Measurements from ENCODE around the gene COBL.

Gene COBL

DNA sequence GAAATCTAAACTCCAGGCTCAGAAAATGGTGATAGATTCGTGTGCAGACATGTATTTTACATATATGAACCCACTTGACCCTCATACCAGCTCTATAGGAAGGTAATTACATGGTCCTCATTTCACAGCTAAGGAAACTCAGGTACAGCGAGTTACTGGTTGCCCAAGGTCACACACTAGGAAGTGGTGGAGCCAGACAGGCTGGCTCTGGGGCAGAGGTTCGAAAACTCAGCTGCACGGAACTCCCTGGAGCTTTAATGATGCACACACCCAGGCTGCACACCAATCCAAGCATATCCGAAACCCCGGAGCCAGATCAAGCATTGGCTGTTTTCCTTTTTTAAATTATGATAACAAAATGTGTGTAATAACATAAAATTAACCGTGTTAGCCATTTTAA lies 172.4 kb downstream of the COBL start:
- DNase-seq (ENCODE audit: low spot score): no peak

GRCh38 chr7:51142741-51143385 lies 173.7 kb downstream of the COBL start:
- DNase-seq (ENCODE audit: low spot score): no peak

DNA sequence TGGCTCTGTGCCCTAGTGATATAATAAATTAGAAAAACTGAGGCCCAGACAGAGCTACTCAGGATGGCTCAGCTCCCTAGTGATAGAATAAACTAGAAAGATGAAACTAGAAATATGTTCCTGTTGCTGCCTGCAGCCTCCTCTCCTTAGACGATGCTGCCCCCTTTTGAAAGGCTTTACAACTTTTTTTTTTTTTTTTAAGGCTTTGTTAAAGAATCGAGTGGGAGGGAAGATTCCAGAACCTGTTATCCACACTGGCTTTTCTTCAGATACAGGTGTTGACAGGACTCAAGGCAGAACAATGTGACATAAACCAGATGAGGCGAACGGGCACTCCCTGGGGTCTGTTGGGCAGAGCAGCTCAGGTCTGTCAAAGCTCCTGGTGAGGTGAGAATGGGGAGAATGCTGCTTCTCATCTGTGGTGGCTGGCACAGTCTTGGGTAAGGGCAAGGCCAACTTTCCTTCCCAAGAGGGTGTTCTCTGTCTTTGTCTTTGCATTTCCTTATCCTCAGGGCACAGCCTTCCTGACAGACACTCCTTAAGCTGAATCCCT lies 175.1 kb downstream of the COBL start:
- DNase-seq (ENCODE audit: low spot score): peak; percentile 51

GRCh38 chr7:51140199-51141164 lies 176.1 kb downstream of the COBL start:
- DNase-seq (ENCODE audit: low spot score): no peak

- no peak for DNase-seq (ENCODE audit: low spot score)
Observed at GRCh38 chr7:51139796-51140195, 176.8 kb downstream of the COBL start.

DNA sequence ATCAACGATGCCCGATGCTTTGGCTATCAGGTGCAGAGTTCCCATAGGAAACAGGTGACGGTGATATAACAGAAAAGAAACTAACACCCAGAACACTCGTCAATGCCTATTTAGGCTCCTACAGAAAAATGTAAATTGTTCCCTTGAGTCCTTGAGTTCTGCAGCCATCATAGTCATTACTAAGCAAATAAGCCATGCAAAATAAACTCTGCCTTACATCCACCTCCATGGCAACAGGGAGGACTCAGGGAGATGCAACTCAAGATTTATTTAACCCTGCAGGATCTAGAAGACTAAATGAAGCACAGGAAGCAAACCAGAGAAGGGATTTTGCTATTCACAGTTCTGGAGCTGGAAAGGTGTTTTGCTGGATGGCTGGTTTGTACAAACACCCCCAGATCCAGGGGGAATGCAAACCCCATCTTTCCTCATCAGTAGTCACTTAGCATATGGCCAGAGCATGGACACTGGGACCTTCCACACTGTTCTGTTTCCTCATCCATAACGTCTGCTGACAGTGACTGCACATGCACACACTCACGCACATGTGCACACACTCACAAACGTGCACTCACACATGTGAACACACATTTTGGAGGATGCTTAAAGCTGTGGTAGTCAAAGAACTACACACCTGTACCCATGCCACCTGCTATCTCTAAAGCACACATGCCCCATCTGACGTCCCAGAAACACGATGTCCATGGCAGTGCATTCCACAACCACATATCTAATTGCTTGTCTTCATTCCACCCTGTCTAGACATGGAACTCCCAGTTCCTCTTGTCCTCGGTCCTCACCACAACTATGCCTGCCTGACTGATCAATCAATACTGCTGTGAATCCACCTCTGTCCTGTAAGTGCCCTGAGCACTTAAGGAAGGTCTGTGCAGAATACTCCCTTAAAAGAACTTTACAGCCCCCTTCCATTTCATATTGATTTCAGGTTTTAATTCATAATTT lies 178.2 kb downstream of the COBL start:
- no peak for DNase-seq (ENCODE audit: low spot score)

- no peak for DNase-seq (ENCODE audit: low spot score)
Observed at GRCh38 chr7:51135576-51135975, 181.0 kb downstream of the COBL start.

DNA sequence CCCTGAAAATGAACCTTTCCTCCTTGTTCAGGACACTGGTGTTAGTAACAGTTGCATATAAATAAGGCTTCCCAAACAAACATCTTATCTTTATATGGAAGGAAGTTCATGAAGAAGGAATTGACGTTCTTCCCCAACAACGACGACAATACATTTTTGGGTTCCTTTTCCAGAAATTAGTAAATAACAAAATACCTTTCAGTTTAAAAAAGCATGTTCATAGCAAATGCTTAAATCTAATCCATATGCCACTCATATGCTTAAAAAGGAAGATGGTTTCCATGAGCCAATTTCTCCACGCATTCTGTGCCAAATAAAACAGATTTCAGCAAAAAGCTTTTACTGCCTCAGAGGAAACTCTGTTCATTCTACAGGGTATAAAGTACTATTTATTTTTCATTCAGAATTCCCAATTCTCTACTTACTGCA lies 182.6 kb downstream of the COBL start:
- no peak for DNase-seq (ENCODE audit: low spot score)

DNA sequence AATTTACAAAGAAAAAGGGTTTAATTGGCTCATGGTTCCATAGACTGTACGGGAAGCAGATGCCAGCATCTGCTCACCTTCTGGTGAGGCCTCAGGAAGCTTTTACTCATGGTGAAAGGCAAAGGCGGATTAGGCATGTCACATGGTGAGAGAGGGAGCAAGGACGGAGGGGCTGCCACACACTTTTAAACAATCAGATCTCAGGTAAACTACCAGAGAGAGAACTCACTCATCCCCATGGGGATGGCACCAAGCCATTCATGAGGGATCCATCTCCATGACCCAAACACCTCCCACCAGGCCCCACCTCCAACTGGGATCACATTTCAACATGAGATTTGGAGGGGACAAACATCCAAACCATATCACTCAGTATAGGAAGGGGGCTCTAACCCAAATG lies 183.9 kb downstream of the COBL start:
- no peak for DNase-seq (ENCODE audit: low spot score)

DNA sequence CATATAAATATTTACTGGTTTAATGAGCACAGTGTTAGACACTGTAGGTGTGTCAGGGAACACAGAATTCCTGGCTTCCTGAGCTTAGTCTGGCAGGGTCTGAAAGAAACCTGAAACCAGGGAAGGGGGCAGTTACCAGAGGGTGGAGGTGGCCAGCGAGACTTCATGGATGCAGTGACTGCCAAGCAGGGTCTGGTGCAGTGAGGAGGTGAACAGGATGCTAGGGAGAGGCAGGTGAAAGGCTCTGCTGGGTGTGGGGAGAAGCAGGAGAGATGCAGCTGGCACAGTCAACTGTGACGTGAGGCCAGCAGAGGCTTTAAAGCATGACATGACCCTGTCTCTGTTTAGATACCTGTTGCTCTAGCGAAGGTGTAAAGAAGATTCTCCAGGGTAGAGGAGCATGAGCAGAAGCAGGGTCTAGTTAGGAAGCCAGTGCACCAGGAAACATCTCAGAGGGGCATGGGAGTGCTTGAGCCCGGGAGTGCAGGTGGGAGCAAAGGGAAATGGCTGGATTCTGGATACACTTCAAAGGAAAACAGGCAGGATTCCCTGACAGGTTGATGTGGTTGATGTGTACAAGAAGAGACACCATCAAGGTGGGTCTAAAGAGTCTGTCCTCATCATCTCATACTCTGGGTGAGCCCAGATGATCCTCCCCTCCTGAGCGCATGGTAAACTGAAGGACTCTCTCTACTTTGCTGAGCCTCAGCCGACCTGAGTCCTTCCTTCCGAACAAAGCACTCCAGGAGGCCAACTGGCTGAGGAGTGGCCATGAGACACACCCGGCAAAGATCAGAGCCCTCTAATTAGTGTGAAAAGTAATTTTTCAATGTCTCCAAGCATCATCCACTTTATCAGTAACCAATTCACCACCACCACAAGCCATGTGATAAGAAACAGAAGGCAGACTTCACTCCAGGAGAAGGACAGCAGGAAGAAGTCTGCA lies 186.8 kb downstream of the COBL start:
- no peak for DNase-seq (ENCODE audit: low spot score)

DNA sequence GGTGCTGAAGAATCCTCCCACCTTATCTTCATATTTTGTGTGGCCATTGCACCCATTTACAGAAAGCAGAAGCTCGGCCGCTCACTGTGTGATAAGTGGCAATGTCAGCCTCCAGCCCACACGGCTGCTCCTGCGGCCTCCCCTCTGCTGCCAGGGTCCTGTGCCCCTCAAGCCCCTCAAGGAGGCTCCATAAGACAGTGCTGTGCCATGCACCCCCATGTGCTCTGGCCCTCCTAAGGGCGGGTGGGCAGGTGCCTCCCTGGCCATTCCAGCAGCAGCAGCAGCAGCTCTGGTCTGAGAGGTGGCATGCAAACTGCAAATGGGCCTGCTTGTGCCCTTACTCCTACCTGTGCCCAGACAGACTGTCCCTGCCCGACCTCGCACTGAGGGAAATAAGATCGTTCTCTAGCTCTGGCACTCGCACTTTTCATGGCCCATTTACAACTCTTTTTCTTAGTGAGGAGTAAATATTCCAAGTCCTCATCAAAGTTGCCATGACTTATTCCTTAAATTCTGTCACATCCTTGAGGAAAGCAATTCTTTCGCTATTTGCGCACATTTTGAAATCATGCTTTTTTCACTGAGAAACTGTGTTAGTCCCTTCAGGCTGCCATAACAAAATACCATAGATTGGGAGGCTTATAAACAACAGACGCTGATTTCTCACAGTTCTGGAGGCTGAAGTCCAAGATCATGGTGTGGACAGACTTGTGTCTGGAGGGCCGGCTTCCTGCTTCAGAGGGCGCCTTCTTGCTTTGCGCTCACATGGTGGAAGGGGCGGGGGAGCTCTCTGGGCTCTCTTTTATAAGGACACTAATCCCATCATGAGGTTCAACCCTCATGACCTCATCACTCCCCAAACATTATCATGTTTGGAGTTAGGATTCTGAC lies 187.8 kb downstream of the COBL start:
- no peak for DNase-seq (ENCODE audit: low spot score)

- no peak for DNase-seq (ENCODE audit: low spot score)
Observed at GRCh38 chr7:51127618-51127904, 189.0 kb downstream of the COBL start.

DNA sequence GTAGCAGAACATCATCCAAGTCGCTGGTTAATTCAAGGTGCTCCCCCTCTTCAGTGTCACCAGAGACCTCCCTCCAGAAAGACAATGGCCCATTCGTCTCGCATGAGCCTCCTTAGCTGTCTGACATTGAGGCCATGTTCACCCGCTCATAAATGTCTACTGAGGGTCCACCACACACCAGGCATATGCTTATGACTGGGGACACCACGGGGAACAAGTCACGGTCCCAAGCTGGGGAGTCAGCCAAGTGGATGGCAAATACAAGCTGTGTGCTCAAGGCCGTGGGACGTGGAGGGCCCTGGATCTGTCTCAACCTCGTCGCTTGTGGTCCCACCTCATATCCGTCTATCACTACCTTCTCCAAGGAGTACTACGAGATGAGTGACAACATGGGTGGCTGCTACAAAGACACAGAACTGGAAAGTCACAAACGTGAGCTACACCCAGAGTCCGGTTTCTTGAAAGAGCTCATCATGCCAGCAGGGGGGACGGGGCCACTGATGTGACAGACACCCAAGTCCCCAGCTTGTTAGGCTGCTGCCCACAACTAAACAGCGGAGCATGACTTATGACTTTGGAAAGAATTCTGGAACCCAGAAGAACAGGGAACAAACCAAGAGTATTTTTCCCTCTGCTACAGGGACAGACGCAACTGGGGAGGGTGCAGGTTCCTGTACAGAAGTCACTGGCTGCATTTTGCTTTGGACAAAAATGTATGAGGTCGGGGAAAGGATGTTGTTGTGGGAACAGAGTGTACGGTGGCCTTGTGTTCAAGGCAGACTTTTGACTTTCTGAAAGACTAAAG lies 189.6 kb downstream of the COBL start:
- DNase-seq (ENCODE audit: low spot score): no peak

- no peak for DNase-seq (ENCODE audit: low spot score)
Observed at GRCh38 chr7:51126324-51126723, 190.3 kb downstream of the COBL start.

DNA sequence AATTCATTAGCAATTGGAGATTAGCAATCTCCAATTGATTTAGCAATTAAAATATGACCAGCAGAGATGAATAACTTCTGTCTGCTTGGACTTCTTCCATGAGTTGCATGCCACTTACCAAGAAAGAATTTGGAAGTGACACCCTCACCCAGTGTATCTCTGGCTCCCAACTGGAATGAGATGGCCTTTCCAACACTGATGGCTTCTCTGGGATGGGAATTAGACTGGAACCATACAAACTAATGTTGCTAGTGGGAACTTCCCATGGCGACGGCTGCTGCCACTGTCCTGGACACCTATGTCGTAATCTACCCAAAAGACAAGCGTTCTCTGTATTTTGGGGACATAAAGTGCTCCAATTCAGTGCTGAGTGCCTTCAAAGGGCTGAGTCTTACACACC lies 192.3 kb downstream of the COBL start:
- no peak for DNase-seq (ENCODE audit: low spot score)

GRCh38 chr7:51123322-51124019 lies 193.1 kb downstream of the COBL start:
- DNase-seq (ENCODE audit: low spot score): peak; percentile 36

DNA sequence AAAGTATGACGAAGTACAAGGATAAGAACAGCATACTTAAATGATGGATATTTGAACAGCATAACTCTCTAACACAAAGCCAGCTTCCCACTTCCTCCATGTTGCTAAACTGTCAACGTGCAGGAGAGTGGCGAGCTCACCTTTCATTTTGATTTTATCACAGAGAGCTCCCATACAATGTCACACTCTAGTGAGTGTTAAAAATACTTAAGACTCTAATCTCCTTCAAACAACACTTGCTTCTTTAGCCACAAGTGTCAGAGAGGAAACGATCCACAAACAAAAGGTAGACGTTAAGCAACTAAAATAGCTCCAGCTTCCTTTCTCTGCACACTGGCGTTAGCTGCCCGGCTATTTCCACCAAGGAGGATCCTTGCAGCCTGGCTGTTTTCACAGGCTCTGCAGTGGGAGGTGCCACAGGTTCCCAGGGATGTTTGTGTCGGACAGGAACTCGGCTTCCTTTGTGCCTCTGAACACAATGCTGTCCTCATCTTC lies 194.6 kb downstream of the COBL start:
- no peak for DNase-seq (ENCODE audit: low spot score)

Measured in SW480 (cell line).